C4-2B (cell line): ENCODE measurements around the gene PCDH9.
"Not testable (repeated sequence)": the region's sequence is repeated elsewhere in the genome, so short reads cannot be mapped to it uniquely, and the experiment has no call there.

Experiments
- H3K27ac ChIP-seq: fragments of 450-650 bp; 2 replicates; pipeline ENCODE4 v1.5.1; 2017
- ZFX ChIP-seq: fragments of 450-650 bp; IDR thresholded peaks from 2 replicates; pipeline ENCODE4 v1.6.1; 2017
- TF ChIP-seq, protein P1 (sequence below): fragments of 450-650 bp; conservative IDR thresholded peaks from 2 replicates; pipeline ENCODE4 v1.5.1; 2017; ENCODE audit warnings: mild to moderate bottlenecking

Gene PCDH9

DNA sequence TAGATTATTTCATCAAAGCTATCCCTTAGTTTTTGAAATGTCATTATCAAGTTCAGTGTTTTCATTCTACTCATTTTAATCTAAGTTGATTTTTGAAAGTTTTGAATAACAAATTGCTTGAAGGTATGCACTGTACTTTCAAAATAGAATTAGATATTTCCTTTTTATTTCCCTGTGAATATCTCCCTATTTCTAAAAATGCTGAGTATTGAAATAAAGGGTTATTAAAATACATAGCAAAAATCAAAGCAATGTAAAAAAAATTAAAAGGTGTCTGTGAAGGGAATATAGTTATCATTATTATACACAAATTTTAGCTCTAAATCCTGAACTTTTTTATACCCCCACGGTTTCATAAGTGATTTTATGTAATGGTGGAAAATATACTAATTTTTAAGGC lies 967.8 kb downstream of the PCDH9 start:
- TF ChIP-seq, protein P1, sequence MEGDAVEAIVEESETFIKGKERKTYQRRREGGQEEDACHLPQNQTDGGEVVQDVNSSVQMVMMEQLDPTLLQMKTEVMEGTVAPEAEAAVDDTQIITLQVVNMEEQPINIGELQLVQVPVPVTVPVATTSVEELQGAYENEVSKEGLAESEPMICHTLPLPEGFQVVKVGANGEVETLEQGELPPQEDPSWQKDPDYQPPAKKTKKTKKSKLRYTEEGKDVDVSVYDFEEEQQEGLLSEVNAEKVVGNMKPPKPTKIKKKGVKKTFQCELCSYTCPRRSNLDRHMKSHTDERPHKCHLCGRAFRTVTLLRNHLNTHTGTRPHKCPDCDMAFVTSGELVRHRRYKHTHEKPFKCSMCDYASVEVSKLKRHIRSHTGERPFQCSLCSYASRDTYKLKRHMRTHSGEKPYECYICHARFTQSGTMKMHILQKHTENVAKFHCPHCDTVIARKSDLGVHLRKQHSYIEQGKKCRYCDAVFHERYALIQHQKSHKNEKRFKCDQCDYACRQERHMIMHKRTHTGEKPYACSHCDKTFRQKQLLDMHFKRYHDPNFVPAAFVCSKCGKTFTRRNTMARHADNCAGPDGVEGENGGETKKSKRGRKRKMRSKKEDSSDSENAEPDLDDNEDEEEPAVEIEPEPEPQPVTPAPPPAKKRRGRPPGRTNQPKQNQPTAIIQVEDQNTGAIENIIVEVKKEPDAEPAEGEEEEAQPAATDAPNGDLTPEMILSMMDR = no peak
- no peak for TF ChIP-seq ZFX
- H3K27ac ChIP-seq = no peak overlapping the region

GRCh38 chr13:66259426-66259825 lies 970.7 kb downstream of the PCDH9 start:
- H3K27ac ChIP-seq = not testable (repeated sequence)
